H1 (cell line): Measurements from ENCODE around the gene ABCF2.

Experiments used
- CTCF ChIP-seq, 3 experiments: IDR thresholded peaks; 1 replicate in 2 of 3; 2 replicates in 1 of 3; pipeline versions ENCODE4 v1.5.1 to v1.6.1; 2011; ENCODE audit warnings: low read length in 3 of 3, mild to moderate bottlenecking in 3 of 3, inconsistent platforms in 2 of 3, low read depth in 1 of 3, moderate library complexity in 1 of 3; ENCODE audit not compliant: insufficient read depth in 1 of 3; ENCODE audit errors: control extremely low read depth in 1 of 3
- EP300 ChIP-seq, 2 experiments: IDR thresholded peaks; 1 replicate in 1 of 2; 2 replicates in 1 of 2; pipeline ENCODE4 v1.6.1; 2011 to 2012; ENCODE audit warnings: low read depth in 2 of 2, low read length in 2 of 2, mild to moderate bottlenecking in 2 of 2, borderline replicate concordance in 1 of 2, inconsistent platforms in 1 of 2, moderate library complexity in 1 of 2
- POLR2A ChIP-seq, 2 experiments: IDR thresholded peaks; 1 replicate in 1 of 2; 2 replicates in 1 of 2; pipeline ENCODE4 v1.6.1; 2011; ENCODE audit warnings: low read depth in 2 of 2, low read length in 2 of 2, mild to moderate bottlenecking in 2 of 2; ENCODE audit errors: control extremely low read depth in 1 of 2
- POLR2AphosphoS5 ChIP-seq: IDR thresholded peaks from 2 replicates; pipeline ENCODE4 v1.6.1; 2011; ENCODE audit warnings: low read depth, low read length
- TBP ChIP-seq: IDR thresholded peaks from 2 replicates; pipeline ENCODE4 v1.6.1; 2011; ENCODE audit warnings: low read depth, low read length, improper control_type of control experiment
- YY1 ChIP-seq: IDR thresholded peaks from 2 replicates; pipeline ENCODE4 v1.6.1; 2011; ENCODE audit warnings: low read depth, mild to moderate bottlenecking, low read length
- ZNF274 ChIP-seq: IDR thresholded peaks from 2 replicates; pipeline ENCODE4 v1.7.0; 2012; ENCODE audit warnings: low read length, borderline replicate concordance; ENCODE audit errors: extremely low read depth

- TF ChIP-seq EP300 (IDR thresholded peaks at IDR 0.05; ENCODE audit: borderline replicate concordance in 1 of 2, low read depth in 2 of 2, low read length in 2 of 2) = no peak
- no peak for TF ChIP-seq POLR2A (IDR thresholded peaks at IDR 0.05; ENCODE audit: control extremely low read depth in 1 of 2, low read depth in 2 of 2, low read length in 2 of 2)
- TF ChIP-seq POLR2AphosphoS5 = no peak
- TF ChIP-seq CTCF (IDR thresholded peaks at IDR 0.05; ENCODE audit: control extremely low read depth in 1 of 3, insufficient read depth in 1 of 3, low read depth in 1 of 3, low read length in 3 of 3) = no peak
- no peak for TF ChIP-seq YY1
- no peak for TF ChIP-seq TBP
- no peak for TF ChIP-seq ZNF274
These were observed 23.5 kb upstream of the ABCF2 start for GRCh38 chr7:151250181-151251132.
